Measurements from ENCODE around the gene P3H4. TPM values are rescaled to one million over a fixed set of nuclear protein-coding genes. Genes with fewer than 3 reads are reported as not detected.
"Not testable (repeated sequence)": the region's sequence is repeated elsewhere in the genome, so short reads cannot be mapped to it uniquely, and the experiment has no call there.

Gene P3H4
- total and polyA plus RNA-seq, 11 donors: 2.2 to 10.1 (median 5.3) TPM

GRCh38 chr17:41835214-41835799, 23.6 kb upstream of the P3H4 start:
- peak; percentile 17 to 63 (median 47) for ATAC-seq
- peaks cover 0 to 32% (median 23%) of the 10 kb centered on the region in 9 donors for H3K36me3 ChIP-seq
- H3K9me3 ChIP-seq: no peaks in the 10 kb centered on the region
- H3K27ac ChIP-seq: peak overlapping the region in 9 of 12 donors; percentile 6 to 88 (median 72)
- peak overlapping the region; percentile 73 to 97 (median 88) for H3K4me3 ChIP-seq
- intact Hi-C loops (cut with DNase I): loop anchor here in 1 of 10 donors (2.0 kb wide), 1 partner anchor 23 kb away; the partner anchor contains the start of gene FKBP10
- DNase-seq: no peak
- TF ChIP-seq CTCF (IDR thresholded peaks at IDR 0.05) (no peak), POLR2A (IDR thresholded peaks at IDR 0.05) (no peak)
- WGBS, 4 donors: 12 to 14% (median 12%) methylated on average over 13 of the region's 13 CpGs
- H3K4me1 ChIP-seq: peaks cover 0 to 17% (median 12%) of the 10 kb centered on the region in 12 donors
- no peaks in the 10 kb centered on the region for H3K27me3 ChIP-seq

GRCh38 chr17:41829961-41830360, 18.2 kb upstream of the P3H4 start:
- intact Hi-C loops (cut with DNase I): loop anchor here in 1 of 10 donors (10.0 kb wide), 1 partner anchor 55 kb away; no protein-coding TSS in a partner anchor
- WGBS, 4 donors: 84 to 88% (median 86%) methylated on average over 10 of the region's 10 CpGs

GRCh38 chr17:41825175-41825845, 13.6 kb upstream of the P3H4 start:
- TF ChIP-seq POLR2A (IDR thresholded peaks at IDR 0.05) (no peak), CTCF (IDR thresholded peaks at IDR 0.05) (no peak)
- Histone ChIP-seq H3K27ac (no peak overlapping the region), H3K4me3 (no peak overlapping the region), H3K27me3 (no peaks in the 10 kb centered on the region), H3K9me3 (no peaks in the 10 kb centered on the region), H3K36me3 (peaks cover 0 to 56% (median 53%) of the 10 kb centered on the region in 9 donors), H3K4me1 (no peaks in the 10 kb centered on the region)
- 89 to 91% (median 90%) methylated on average over 11 to 19 of the region's 19 CpGs for WGBS, 4 donors
- intact Hi-C loops (cut with DNase I): loop anchor here in 1 of 10 donors (10.0 kb wide), 1 partner anchor 59 kb away; no protein-coding TSS in a partner anchor
- ATAC-seq: peak in 2 of 4 donors; percentile 8 to 13
- peak in 1 of 5 donors; percentile 41 for DNase-seq

More at GRCh38 chr17:41829961-41830360, 18.2 kb upstream of the P3H4 start:
- H3K27ac ChIP-seq, H3K9me3 ChIP-seq, H3K4me1 ChIP-seq, ATAC-seq, H3K27me3 ChIP-seq, H3K4me3 ChIP-seq: not testable (repeated sequence)
- peak in 1 of 5 donors; percentile 28 for DNase-seq
- H3K36me3 ChIP-seq: peaks cover 0 to 83% (median 71%) of the 10 kb centered on the region in 9 donors

GRCh38 chr17:41824086-41824485, 12.3 kb upstream of the P3H4 start:
- DNase-seq (no peak), ATAC-seq (no peak)
- WGBS, 4 donors: 61 to 70% (median 68%) methylated on average over 4 to 7 of the region's 7 CpGs
- no peak overlapping the region for H3K4me3 ChIP-seq
- intact Hi-C loops (cut with DNase I): loop anchor here in 1 of 10 donors (10.0 kb wide), 1 partner anchor 61 kb away; no protein-coding TSS in a partner anchor
- no peak overlapping the region for H3K27ac ChIP-seq
- no peaks in the 10 kb centered on the region for H3K4me1 ChIP-seq
- H3K36me3 ChIP-seq: peaks cover 0 to 44% (median 41%) of the 10 kb centered on the region in 9 donors
- TF ChIP-seq CTCF (IDR thresholded peaks at IDR 0.05): no peak
- no peak for TF ChIP-seq POLR2A (IDR thresholded peaks at IDR 0.05)
- H3K9me3 ChIP-seq: no peaks in the 10 kb centered on the region
- no peaks in the 10 kb centered on the region for H3K27me3 ChIP-seq
